Measurements from ENCODE around the gene PRR5. TPM values are rescaled to one million over a fixed set of nuclear protein-coding genes. Genes with fewer than 3 reads are reported as not detected.

The PRR5 gene
- total and polyA plus RNA-seq, 7 experiments from 2014 or later = 19.6 to 49.1 (median 30.7) TPM

GRCh38 chr22:44765571-44766285 is 63.7 kb downstream of the PRR5 start:
- Histone ChIP-seq H3K4me3 (ENCODE audit: low read length) (no peak overlapping the region), H3K36me3 (ENCODE audit: control insufficient read depth in 2 of 3, insufficient read depth in 3 of 3, low read length in 3 of 3) (no peaks in the 10 kb centered on the region), H3K4me1 (ENCODE audit: control insufficient read depth in 2 of 2, insufficient read depth in 2 of 2, low read length in 2 of 2) (no peaks in the 10 kb centered on the region), H3K27ac (ENCODE audit: low read depth, low read length) (no peak overlapping the region), H3K9me3 (ENCODE audit: control insufficient read depth in 2 of 3, low read length in 3 of 3) (no peaks in the 10 kb centered on the region), H3K27me3 (ENCODE audit: control insufficient read depth in 2 of 2, insufficient read depth in 2 of 2, low read length in 2 of 2) (no peaks in the 10 kb centered on the region)
- H3K4me1 Mint-ChIP-seq = no peaks in the 10 kb centered on the region
- no peak overlapping the region for H3K27ac Mint-ChIP-seq
- ATAC-seq (no peak), DNase-seq (no peak)
- ChIA-PET POLR2A (no interaction called here), CTCF (no interaction called here)
- peaks cover 0 to 7% (median 0%) of the 10 kb centered on the region in 5 donors for H3K36me3 Mint-ChIP-seq
- peaks cover 0 to 13% (median 6%) of the 10 kb centered on the region in 5 donors for H3K27me3 Mint-ChIP-seq
- no peak overlapping the region for H3K4me3 Mint-ChIP-seq
- intact Hi-C loops (cut with micrococcal nuclease) = no loop called here
- H3K9me3 Mint-ChIP-seq = peaks cover 0 to 12% (median 5%) of the 10 kb centered on the region in 11 donors

DNA sequence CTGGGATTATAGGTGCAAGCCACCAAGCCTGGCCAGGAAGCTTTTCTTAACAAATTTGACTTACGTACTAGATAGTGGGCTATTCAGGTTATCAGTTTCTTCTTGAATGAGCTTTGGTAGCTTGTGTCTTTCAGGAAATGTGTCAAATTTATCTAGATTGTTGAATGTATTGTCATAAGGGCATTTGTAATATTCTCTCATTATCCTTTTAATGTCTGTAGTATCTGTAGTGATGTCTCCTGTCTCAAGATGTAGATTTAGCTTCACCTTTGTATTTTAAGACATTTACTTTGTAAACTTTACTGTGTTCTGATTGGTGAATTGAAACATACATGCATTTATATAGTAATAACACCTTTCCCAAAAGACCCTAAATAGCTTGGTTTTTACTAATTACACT is 71.1 kb downstream of the PRR5 start:
- Mint-ChIP-seq H3K4me1 (no peaks in the 10 kb centered on the region), H3K4me3 (no peak overlapping the region), H3K27ac (no peak overlapping the region), H3K27me3 (peaks cover 0 to 8% (median 4%) of the 10 kb centered on the region in 5 donors), H3K9me3 (peaks cover 0 to 24% (median 14%) of the 10 kb centered on the region in 11 donors), H3K36me3 (peaks cover 0 to 14% (median 6%) of the 10 kb centered on the region in 5 donors)
- intact Hi-C loops (cut with micrococcal nuclease) = no loop called here
- H3K36me3 ChIP-seq (ENCODE audit: control insufficient read depth in 2 of 3, insufficient read depth in 3 of 3, low read length in 3 of 3) = no peaks in the 10 kb centered on the region
- no peak overlapping the region for H3K4me3 ChIP-seq (ENCODE audit: low read length)
- peaks cover 0 to 15% (median 0%) of the 10 kb centered on the region in 3 experiments for H3K9me3 ChIP-seq (ENCODE audit: control insufficient read depth in 2 of 3, low read length in 3 of 3)
- CTCF ChIA-PET = no interaction called here
- ATAC-seq (no peak), DNase-seq (no peak)
- no peak overlapping the region for H3K27ac ChIP-seq (ENCODE audit: low read depth, low read length)
- H3K4me1 ChIP-seq (ENCODE audit: control insufficient read depth in 2 of 2, insufficient read depth in 2 of 2, low read length in 2 of 2) = no peaks in the 10 kb centered on the region
- H3K27me3 ChIP-seq (ENCODE audit: control insufficient read depth in 2 of 2, insufficient read depth in 2 of 2, low read length in 2 of 2) = no peaks in the 10 kb centered on the region
- POLR2A ChIA-PET = no interaction called here

DNA sequence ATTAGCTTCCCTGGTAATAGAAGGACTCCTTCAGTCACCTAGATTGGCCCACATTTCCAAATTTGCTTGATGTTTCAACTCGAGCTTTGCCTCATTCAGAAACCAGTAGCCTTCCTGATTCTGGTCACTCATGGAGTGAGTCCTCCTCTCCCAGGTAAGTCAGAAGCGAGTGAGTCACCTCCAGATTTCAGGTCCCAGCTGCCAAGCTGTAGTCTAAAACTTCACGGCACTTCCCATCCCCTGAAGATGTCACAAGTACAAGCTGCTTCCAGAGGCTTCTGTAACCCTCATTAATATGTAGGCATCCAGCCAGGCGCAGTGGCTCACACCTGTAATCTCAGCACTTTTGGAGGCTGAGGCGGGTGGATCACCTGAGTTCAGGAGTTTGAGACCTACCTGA is 73.9 kb downstream of the PRR5 start:
- peaks cover 0 to 15% (median 0%) of the 10 kb centered on the region in 3 experiments for H3K9me3 ChIP-seq (ENCODE audit: control insufficient read depth in 2 of 3, low read length in 3 of 3)
- Mint-ChIP-seq H3K27ac (no peak overlapping the region), H3K9me3 (peaks cover 0 to 23% (median 13%) of the 10 kb centered on the region in 11 donors), H3K4me1 (no peaks in the 10 kb centered on the region), H3K27me3 (peaks cover 0 to 11% (median 8%) of the 10 kb centered on the region in 5 donors), H3K4me3 (no peak overlapping the region), H3K36me3 (peaks cover 0 to 14% (median 6%) of the 10 kb centered on the region in 5 donors)
- H3K27me3 ChIP-seq (ENCODE audit: control insufficient read depth in 2 of 2, insufficient read depth in 2 of 2, low read length in 2 of 2) = no peaks in the 10 kb centered on the region
- ChIA-PET CTCF (no interaction called here), POLR2A (no interaction called here)
- H3K27ac ChIP-seq (ENCODE audit: low read depth, low read length) = no peak overlapping the region
- ATAC-seq = no peak
- no peak overlapping the region for H3K4me3 ChIP-seq (ENCODE audit: low read length)
- H3K4me1 ChIP-seq (ENCODE audit: control insufficient read depth in 2 of 2, insufficient read depth in 2 of 2, low read length in 2 of 2) = no peaks in the 10 kb centered on the region
- intact Hi-C loops (cut with micrococcal nuclease) = no loop called here
- DNase-seq = no peak
- no peaks in the 10 kb centered on the region for H3K36me3 ChIP-seq (ENCODE audit: control insufficient read depth in 2 of 3, insufficient read depth in 3 of 3, low read length in 3 of 3)

DNA sequence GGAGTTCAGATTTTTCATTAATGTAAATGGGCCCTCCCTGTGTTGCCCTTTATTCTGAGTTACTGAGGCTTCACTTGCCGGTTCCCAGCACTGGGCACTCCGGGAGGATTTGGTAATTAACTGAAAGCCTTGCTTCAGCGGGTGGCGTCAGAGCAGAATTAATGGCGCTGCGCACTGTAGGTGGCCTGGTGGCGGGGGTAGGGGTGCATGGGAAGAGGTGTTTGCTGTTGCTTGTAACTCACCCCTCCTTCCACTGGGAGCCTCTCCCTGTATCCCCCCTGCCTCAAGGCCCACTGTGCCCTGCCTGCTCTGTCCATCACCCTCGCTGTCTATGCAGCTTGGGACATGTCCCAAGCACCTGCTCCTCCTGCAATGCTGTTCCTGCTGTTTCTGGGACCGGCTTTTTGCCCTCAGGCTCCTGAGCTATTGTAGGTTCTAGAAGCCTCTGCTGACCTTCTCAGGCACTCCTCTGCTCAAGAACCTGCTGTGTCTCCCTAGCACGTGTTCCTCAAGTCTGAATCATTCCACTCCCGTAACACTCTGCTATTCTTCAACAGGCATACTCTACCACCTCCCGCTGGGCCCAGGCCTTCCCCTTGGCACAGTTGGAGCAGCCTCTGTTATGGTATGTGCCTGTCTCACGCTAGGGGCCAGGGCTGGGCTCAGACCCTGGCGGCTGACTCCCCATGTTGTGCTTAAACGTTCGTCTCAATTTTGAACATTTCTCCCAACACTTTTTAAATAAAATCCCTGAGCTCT is 74.8 kb downstream of the PRR5 start:
- intact Hi-C loops (cut with micrococcal nuclease) = no loop called here
- H3K27ac ChIP-seq (ENCODE audit: low read depth, low read length) = no peak overlapping the region
- peaks cover 0 to 9% (median 7%) of the 10 kb centered on the region in 5 donors for H3K27me3 Mint-ChIP-seq
- POLR2A ChIA-PET = no interaction called here
- no peak overlapping the region for H3K27ac Mint-ChIP-seq
- no peak overlapping the region for H3K4me3 Mint-ChIP-seq
- peaks cover 0 to 15% (median 0%) of the 10 kb centered on the region in 3 experiments for H3K9me3 ChIP-seq (ENCODE audit: control insufficient read depth in 2 of 3, low read length in 3 of 3)
- DNase-seq (no peak), ATAC-seq (no peak)
- H3K27me3 ChIP-seq (ENCODE audit: control insufficient read depth in 2 of 2, insufficient read depth in 2 of 2, low read length in 2 of 2) = no peaks in the 10 kb centered on the region
- H3K9me3 Mint-ChIP-seq = peaks cover 0 to 21% (median 13%) of the 10 kb centered on the region in 11 donors
- no peaks in the 10 kb centered on the region for H3K36me3 ChIP-seq (ENCODE audit: control insufficient read depth in 2 of 3, insufficient read depth in 3 of 3, low read length in 3 of 3)
- CTCF ChIA-PET = no interaction called here
- H3K36me3 Mint-ChIP-seq = peaks cover 0 to 13% (median 6%) of the 10 kb centered on the region in 5 donors
- H3K4me3 ChIP-seq (ENCODE audit: low read length) = no peak overlapping the region
- H3K4me1 ChIP-seq (ENCODE audit: control insufficient read depth in 2 of 2, insufficient read depth in 2 of 2, low read length in 2 of 2) = no peaks in the 10 kb centered on the region
- no peaks in the 10 kb centered on the region for H3K4me1 Mint-ChIP-seq

- peaks cover 0 to 7% (median 4%) of the 10 kb centered on the region in 5 donors for H3K27me3 Mint-ChIP-seq
These were observed 75.4 kb downstream of the PRR5 start for GRCh38 chr22:44777364-44777755.

GRCh38 chr22:44780876-44781449 is 79.0 kb downstream of the PRR5 start:
- Histone ChIP-seq H3K9me3 (ENCODE audit: control insufficient read depth in 2 of 3, low read length in 3 of 3) (no peaks in the 10 kb centered on the region), H3K27me3 (ENCODE audit: control insufficient read depth in 2 of 2, insufficient read depth in 2 of 2, low read length in 2 of 2) (no peaks in the 10 kb centered on the region), H3K4me3 (ENCODE audit: low read length) (no peak overlapping the region), H3K4me1 (ENCODE audit: control insufficient read depth in 2 of 2, insufficient read depth in 2 of 2, low read length in 2 of 2) (no peaks in the 10 kb centered on the region), H3K36me3 (ENCODE audit: control insufficient read depth in 2 of 3, insufficient read depth in 3 of 3, low read length in 3 of 3) (no peaks in the 10 kb centered on the region), H3K27ac (ENCODE audit: low read depth, low read length) (no peak overlapping the region)
- no peak for DNase-seq
- Mint-ChIP-seq H3K27ac (no peak overlapping the region), H3K4me3 (no peak overlapping the region), H3K4me1 (no peaks in the 10 kb centered on the region), H3K9me3 (peaks cover 0 to 2% (median 0%) of the 10 kb centered on the region in 11 donors), H3K36me3 (no peaks in the 10 kb centered on the region), H3K27me3 (peaks cover 3 to 22% (median 12%) of the 10 kb centered on the region in 5 donors)
- ATAC-seq = no peak
- intact Hi-C loops (cut with micrococcal nuclease) = no loop called here
- ChIA-PET CTCF (no interaction called here), POLR2A (no interaction called here)

More at GRCh38 chr22:44777364-44777755, 75.4 kb downstream of the PRR5 start:
- Histone ChIP-seq H3K36me3 (ENCODE audit: control insufficient read depth in 2 of 3, insufficient read depth in 3 of 3, low read length in 3 of 3) (no peaks in the 10 kb centered on the region), H3K9me3 (ENCODE audit: control insufficient read depth in 2 of 3, low read length in 3 of 3) (peaks cover 0 to 15% (median 0%) of the 10 kb centered on the region in 3 experiments), H3K4me1 (ENCODE audit: control insufficient read depth in 2 of 2, insufficient read depth in 2 of 2, low read length in 2 of 2) (no peaks in the 10 kb centered on the region), H3K27me3 (ENCODE audit: control insufficient read depth in 2 of 2, insufficient read depth in 2 of 2, low read length in 2 of 2) (no peaks in the 10 kb centered on the region), H3K27ac (ENCODE audit: low read depth, low read length) (no peak overlapping the region), H3K4me3 (ENCODE audit: low read length) (no peak overlapping the region)
- Mint-ChIP-seq H3K36me3 (peaks cover 0 to 10% (median 5%) of the 10 kb centered on the region in 5 donors), H3K27ac (no peak overlapping the region), H3K9me3 (peaks cover 0 to 20% (median 12%) of the 10 kb centered on the region in 11 donors), H3K4me3 (no peak overlapping the region), H3K4me1 (no peaks in the 10 kb centered on the region)
- intact Hi-C loops (cut with micrococcal nuclease) = no loop called here
- POLR2A ChIA-PET = no interaction called here
- DNase-seq = no peak
- no peak for ATAC-seq
- CTCF ChIA-PET = no interaction called here

Data from naive thymus-derived CD4-positive, alpha-beta T cell (primary cell).